Left cardiac atrium (tissue), 4 donors: Measurements from ENCODE around the gene PTPRH. TPM values are rescaled to one million over a fixed set of nuclear protein-coding genes. Genes with fewer than 3 reads are reported as not detected.
"Not testable (repeated sequence)": the region's sequence is repeated elsewhere in the genome, so short reads cannot be mapped to it uniquely, and the experiment has no call there.

Experiments
- ATAC-seq, 2 donors: fragments of 200-7000 bp; cut with Tn5 transposase; one replicate each; pipeline ENCODE4 v1.9.1; 2020; ENCODE audit warnings: mild to moderate bottlenecking in 2 of 2, moderate library complexity in 2 of 2
- DNase-seq: peaks from one replicate; pipeline ENCODE4 v3.0.0-alpha.2; 2020
- intact Hi-C, 2 donors: fragments of 100-400 bp; cut with DNase I; formaldehyde crosslinking; loops; one replicate each; pipeline versions ENCODE4 v1.14.1 to v1.15.1; 2022 to 2023
- total RNA-seq, 2 donors: library from RNA; stranded (reverse); fragmentation: NEBNext Ultra II Directional; extraction: Animal tissue kit (Norgen Biotek cat#: 25700); gene quantifications; one replicate each; pipeline ENCODE4 v1.2.1, GENCODE V29; 2021
- donor health status: DM: no; HTN: yes; CAD: no.
- donor health status: DM: no; HTN: yes; CAD: no; lungs with severe emphysema.
- donor health status: DM: yes; HTN: yes; CAD: no.
- donor health status: Dilated cardiomyopathy.

The PTPRH gene
- total RNA-seq, 2 donors from 2014 or later = 0.74 to 1.5 TPM

- DNase-seq (peak; percentile 95), ATAC-seq (peak; percentile 99 to 100)
- intact Hi-C loops = no loop called here
These were observed 42.6 kb downstream of the PTPRH start, which contains the start of gene DNAAF3 for GRCh38 chr19:55166530-55167268. Gene DNAAF3 (minus strand): TSS chr19:55166613. CDS start chr19:55166413, 200 bp downstream.

DNA sequence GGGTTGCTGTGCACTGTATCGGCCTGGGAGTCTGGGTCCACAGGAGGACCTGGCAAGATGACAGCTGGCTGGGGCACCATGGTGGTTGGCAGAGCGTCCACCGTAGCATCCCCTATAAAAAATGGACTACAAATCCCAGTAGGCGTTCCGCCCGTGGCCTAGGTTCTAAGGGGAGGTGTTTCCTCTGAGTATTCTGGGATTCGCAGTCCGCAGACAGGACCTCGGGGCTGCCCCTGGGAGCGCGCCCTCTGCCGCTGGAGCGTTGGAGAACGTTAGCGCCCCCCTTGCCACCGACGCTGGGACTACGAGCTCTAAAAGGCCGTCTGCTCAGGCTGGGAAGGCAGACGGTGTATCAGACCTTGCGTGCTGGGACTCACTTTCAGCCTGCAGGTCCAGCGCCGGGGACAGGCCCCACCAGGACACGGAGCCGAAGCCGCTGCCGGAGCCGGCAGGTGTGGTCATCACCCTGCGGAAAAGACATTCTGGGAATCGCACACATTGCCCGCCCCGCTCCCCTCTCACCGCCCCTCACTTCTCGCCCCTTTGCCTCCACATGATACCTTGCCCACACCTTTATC lies 43.3 kb downstream of the PTPRH start:
- intact Hi-C loops = no loop called here
- ATAC-seq = peak; percentile 81
- DNase-seq = peak; percentile 70

- ATAC-seq (no peak), DNase-seq (peak; percentile 18)
- intact Hi-C loops = no loop called here
These were observed 47.6 kb downstream of the PTPRH start for GRCh38 chr19:55161571-55162322.

DNA sequence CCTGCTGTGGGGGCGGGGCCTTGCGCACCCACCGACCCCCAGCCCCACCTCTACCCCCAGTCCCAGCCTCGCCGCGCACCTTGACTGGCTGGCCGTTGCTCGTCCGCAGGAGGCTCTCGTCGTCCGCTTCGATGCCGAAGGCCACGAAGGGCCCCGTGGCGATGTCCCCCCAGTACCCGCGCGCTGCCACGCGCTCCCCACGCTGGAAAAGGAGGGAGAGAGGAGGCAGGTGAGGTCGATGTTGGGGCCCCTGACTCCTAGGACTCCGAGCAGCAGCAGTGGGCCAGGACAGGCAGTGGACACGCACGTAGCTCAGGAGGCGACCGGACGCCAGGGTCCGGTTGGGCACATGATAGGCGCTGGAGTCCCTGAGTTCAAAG lies 48.3 kb downstream of the PTPRH start:
- DNase-seq (no peak), ATAC-seq (no peak)
- intact Hi-C loops = no loop called here

GRCh38 chr19:55160128-55160985 lies 48.9 kb downstream of the PTPRH start:
- DNase-seq = peak; percentile 86
- peak; percentile 49 to 57 for ATAC-seq
- intact Hi-C loops = no loop called here

- DNase-seq = peak; percentile 83
- ATAC-seq = peak; percentile 58 to 85
- intact Hi-C loops = no loop called here
These were observed 50.2 kb downstream of the PTPRH start for GRCh38 chr19:55158848-55159749.

DNA sequence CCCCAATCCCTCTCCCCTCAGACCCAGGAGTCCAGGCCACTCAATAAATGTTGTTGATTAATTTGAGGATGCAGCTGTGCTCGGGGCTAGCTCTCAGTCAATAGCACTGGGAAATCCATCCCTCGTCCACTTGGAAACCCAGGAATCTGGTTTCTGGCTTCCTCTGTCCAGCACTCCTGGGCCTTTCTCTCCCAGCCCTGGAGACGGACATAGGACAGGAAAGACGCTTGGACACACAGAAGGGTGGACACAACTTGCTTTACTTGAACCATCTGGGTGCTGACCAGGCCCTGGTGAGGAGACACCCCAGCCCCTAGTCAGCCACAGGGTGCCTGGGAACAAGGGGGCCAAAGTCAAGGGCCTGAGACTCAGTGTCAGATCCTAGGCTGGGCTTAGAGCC lies 50.9 kb downstream of the PTPRH start:
- no peak for ATAC-seq
- intact Hi-C loops = no loop called here

GRCh38 chr19:55157064-55157908 lies 52.0 kb downstream of the PTPRH start, which contains the start of gene TNNI3:
Gene TNNI3 (minus strand): TSS chr19:55157732. CDS start chr19:55157589, 143 bp downstream.
- DNase-seq = peak; percentile 56
- ATAC-seq = peak; percentile 35 to 51
- intact Hi-C loops = no loop called here

More for the DNA sequence above, 50.9 kb downstream of the PTPRH start:
- no peak for DNase-seq

DNA sequence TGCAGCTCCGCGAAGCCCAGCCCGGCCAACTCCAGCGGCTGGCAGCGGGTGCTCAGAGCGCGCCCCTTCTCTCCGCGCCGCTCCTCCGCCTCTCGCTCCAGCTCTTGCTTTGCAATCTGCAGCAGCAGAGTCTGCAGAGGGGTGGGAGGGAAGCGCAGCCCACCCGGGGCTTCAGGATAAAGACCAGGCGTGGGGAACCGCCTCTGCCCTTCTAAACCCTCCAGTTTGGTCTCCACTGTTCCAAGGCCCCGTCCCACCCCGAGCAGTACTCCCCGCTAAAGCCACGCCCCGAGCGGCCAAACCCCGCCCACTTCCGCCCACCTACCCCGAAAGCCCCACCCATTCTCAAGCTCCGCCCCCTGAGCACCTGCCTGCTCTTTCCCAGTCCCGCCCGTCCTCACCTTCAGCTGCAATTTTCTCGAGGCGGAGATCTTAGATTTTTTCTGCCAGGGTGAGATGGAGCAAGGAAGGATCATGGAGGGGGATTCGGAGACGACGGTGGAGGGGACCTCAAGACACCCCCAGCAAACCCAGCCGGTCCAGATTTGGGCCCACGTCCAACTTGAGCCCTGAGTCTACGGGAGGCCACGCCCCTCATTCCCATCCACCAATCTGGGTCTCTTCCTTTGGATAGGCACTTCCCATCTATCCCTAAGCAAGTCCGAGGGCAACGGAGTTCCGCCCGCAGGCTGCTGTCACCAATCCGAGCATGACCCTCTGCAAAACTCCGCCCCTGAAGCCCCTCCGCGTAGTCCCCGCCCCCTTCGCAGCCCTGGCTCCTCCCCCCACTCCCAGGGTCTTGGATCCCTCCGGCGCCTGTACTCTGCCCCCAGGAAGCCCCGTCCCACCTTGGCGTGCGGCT lies 52.9 kb downstream of the PTPRH start:
- intact Hi-C loops = no loop called here
- peak; percentile 48 to 82 for ATAC-seq
- peak; percentile 60 for DNase-seq

DNA sequence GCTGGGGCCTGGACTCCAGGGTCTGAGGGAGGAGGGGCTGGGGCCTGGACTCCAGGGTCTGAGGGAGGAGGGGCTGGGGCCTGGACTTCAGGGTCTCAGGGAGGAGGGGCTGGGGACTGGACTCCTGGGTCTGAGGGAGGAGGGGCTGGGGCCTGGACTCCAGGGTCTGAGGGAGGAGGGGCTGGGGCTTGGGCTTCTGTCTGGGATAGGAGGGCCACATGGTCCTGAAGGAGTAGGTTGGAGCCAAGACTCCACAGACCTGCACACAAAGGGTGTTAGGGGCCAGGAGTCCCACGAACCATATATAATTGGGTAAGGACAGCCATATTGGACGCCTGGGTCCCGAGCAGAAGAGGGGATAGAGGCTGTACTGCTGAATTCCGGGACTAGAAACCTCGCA lies 53.5 kb downstream of the PTPRH start:
- DNase-seq, intact Hi-C loops, ATAC-seq: not testable (repeated sequence)

DNA sequence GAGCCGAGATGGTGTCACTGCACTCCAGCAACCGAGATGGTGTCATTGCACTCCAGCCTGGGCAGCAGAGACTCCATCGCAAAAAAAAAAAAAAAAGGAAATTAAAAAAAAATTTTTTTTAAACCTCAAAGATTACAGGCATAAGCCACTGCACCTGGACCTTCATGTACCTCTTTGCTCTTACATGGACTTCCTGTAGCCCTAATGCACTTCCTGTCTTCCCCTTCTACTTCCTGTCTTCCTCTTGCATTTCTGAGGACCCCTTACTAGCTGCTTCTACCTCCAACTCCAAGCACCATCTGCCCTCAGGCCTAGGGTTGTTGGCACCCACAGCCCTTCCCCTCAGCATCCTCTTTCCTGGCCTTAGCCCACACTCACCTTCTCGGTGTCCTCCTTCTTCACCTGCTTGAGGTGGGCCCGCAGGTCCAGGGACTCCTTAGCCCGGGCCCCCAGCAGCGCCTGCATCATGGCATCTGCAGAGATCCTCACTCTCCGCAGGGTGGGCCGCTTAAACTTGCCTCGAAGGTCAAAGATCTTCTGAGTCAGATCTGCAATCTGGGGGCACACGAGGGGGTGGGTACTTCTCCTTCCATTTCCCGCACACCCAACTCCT lies 55.5 kb downstream of the PTPRH start:
- no peak for ATAC-seq
- intact Hi-C loops = no loop called here
- no peak for DNase-seq

DNA sequence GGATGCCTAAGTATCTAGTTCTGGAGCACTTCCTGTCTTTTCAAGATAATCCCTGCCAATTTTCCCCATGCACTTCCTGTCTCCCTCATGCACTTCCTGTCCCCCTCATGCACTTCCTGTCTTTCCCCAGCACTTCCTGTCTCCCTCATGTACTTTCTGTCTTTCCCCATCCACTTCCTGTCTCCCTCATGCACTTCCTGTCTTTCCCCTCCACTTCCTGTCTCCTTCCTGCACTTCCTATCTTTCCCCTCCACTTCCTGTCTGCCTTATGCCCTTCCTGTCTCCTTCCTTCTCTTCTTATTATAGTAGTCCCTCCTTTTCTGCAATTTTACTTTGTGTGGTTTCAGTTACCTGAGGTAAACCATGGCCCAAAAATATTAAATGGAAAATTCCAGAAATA lies 57.3 kb downstream of the PTPRH start:
- DNase-seq (no peak), ATAC-seq (no peak)
- intact Hi-C loops = no loop called here

DNA sequence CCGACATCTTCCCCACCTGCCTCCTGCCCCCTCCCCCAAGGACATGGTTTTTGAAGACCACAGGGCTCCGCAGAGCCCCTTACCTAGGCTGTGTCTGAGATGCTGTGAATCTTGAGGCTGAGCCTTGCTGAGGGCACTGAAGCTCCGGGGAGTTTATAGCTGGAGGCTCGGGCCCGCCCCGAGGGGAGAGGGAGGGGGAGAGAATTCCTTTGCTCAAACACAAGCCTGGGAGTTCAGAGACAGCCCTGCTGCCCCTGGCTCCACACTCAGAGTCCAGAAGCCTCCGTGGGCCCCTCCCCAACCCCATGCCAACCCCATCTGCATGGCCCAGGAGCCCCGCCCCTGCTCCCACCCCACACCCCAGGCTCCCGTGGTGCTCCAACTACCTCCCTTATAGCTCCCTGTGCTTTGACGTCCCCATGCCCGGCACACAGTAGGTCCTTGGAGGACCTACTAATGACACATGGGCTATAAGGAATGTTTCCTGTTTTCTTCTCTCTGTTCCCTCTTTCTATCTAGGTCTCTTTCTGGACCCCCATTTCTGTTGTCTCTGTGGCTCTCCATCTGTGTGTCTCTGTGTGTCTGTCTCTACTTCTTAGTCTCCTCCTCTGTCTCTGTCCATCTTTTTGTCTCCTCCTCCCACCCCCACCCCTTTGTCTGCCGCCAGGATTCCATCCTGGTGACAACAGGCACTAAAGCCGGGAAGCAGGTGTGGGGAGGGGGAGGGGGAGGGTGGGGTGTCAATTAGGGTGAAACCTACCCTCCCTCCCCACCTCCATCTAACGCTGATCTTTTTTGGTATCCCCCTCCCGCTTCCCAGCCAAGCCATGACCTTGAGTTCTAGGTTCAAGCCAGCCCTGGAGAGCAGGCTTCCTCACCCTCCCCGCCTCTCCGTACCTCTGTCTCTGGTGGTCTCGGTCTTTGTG lies 60.0 kb downstream of the PTPRH start, which contains the start of gene TNNT1:
TNNT1 (minus strand) TSS at position 129 of the 926 bp plus-strand sequence. CDS start 2,049 bp downstream, outside the sequence.
- ATAC-seq (peak; percentile 45 to 54), DNase-seq (no peak)
- intact Hi-C loops = loop anchor here in 1 of 2 donors (10.0 kb wide), 1 partner anchor 265 kb away; no protein-coding TSS in a partner anchor

DNA sequence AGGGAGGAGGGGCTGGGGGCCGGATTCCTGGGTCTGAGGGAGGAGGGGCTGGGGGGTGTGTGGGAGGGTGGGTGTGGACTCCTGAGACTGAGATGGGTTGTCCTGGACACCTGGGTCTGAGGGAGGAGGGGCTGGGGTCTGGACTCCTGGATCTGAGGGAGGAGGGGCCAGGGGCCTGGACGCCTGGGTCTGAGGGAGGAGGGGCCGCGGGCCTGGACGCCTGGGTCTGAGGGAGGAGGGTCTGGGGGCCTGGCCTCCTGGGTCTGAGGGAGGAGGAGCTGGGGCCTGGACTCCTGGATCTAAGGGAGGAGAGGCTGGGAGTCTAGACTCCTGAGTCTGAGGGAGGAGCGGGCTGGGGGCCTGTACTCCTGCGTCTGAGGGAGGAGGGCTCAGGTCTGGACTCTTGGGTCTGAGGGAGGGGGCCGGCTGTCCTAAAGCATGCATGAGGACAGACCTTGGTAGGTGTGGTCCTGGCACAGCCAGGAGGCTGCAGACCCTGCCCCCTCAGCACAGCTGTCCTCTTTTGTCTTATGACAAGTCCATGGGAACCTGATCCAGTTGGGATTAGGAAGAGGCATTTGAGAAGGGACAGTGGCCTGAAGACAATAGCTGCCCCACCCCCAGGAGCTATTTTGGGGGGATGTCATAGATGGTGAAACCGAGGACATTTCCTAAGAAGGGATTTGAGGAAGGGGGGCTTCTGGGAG lies 61.6 kb downstream of the PTPRH start:
- intact Hi-C loops = loop anchor here in 1 of 2 donors (10.0 kb wide), 1 partner anchor 267 kb away; no protein-coding TSS in a partner anchor

More for the DNA sequence above, 61.6 kb downstream of the PTPRH start:
- no peak for DNase-seq
- no peak for ATAC-seq
